Fibroblast of pulmonary artery (primary cell): ENCODE results near the gene LGALS1.

ENCODE experiments used
- DNase-seq: peaks from one replicate; pipeline ENCODE4 v3.0.0-alpha.2; 2010; ENCODE audit warnings: low read depth
- H3K4me3 ChIP-seq: replicated peaks from 2 replicates; pipeline ENCODE4 v1.5.1; 2011; ENCODE audit warnings: low read depth, mild to moderate bottlenecking, control low read depth, low read length, moderate library complexity
- CTCF ChIP-seq: IDR thresholded peaks from 2 replicates; pipeline ENCODE4 v1.5.1; 2011; ENCODE audit warnings: mild to moderate bottlenecking, control low read depth, low read length, inconsistent platforms; ENCODE audit errors: missing control alignments

The LGALS1 gene

GRCh38 chr22:37664249-37665101 is 11.0 kb upstream of the LGALS1 start:
- no peak overlapping the region for H3K4me3 ChIP-seq
- no peak for TF ChIP-seq CTCF
- DNase-seq = peak; percentile 24

GRCh38 chr22:37665487-37665886 is 9.9 kb upstream of the LGALS1 start:
- H3K4me3 ChIP-seq = no peak overlapping the region
- TF ChIP-seq CTCF = no peak
- DNase-seq = no peak

- TF ChIP-seq CTCF = no peak
- H3K4me3 ChIP-seq = no peak overlapping the region
- no peak for DNase-seq
These were observed 5.8 kb upstream of the LGALS1 start for GRCh38 chr22:37669586-37669985.

GRCh38 chr22:37672206-37672919 is 3.1 kb upstream of the LGALS1 start:
- TF ChIP-seq CTCF = no peak
- DNase-seq = no peak
- H3K4me3 ChIP-seq = no peak overlapping the region

- H3K4me3 ChIP-seq = no peak overlapping the region
- DNase-seq = no peak
- no peak for TF ChIP-seq CTCF
These were observed 2.4 kb upstream of the LGALS1 start for GRCh38 chr22:37672920-37673455.

GRCh38 chr22:37674248-37674647 is 1.2 kb upstream of the LGALS1 start:
- DNase-seq = no peak
- no peak overlapping the region for H3K4me3 ChIP-seq
- TF ChIP-seq CTCF = no peak
